H1 (cell line): ENCODE data around the gene LIMA1. TPM values are rescaled to one million over a fixed set of nuclear protein-coding genes. Genes with fewer than 3 reads are reported as not detected.

ENCODE experiments used
- microRNA counts: library from miRNA; unstranded; fragments of <30 nt; microRNA quantifications from one replicate; lab custom pipeline; 2015
- microRNA-seq, 2 experiments: library from miRNA; unstranded; fragments of <30 nt; microRNA quantifications; one replicate each; pipeline versions ENCODE4 to v1.2.0, GENCODE V29; 2016 to 2020; ENCODE audit warnings: borderline microRNAs expressed in 2 of 2, borderline number of aligned reads in 2 of 2, borderline replicate concordance in 1 of 2
- polyA plus RNA-seq, 7 experiments: library from polyadenylated mRNA; depleted of rRNA in 3 of 7; stranded (reverse) in 5 of 7; unstranded in 2 of 7; fragments of >200 nt in 5 of 7; fragments of 200-250 nt in 2 of 7; gene quantifications; 1 replicate in 5 of 7; 2 replicates in 1 of 7; 4 replicates in 1 of 7; pipeline versions ENCODE4 v1.2.1 to v1.2.3, GENCODE V29; 2011 to 2013; ENCODE audit warnings: missing spikeins in 2 of 7, mixed read lengths in 2 of 7
- small RNA-seq: library from polyadenylated mRNA; stranded (forward); fragments of <200 nt; extraction: miRNeasy Mini kit (QIAGEN cat#:217004); gene quantifications from one replicate; pipeline ENCODE3, GENCODE V24; 2013; ENCODE audit not compliant: insufficient read depth
- total RNA-seq: library from RNA; stranded (reverse); fragmentation: NEBNext Ultra II Directional; extraction: Animal tissue kit (Norgen Biotek cat#: 25700); gene quantifications from 2 replicates; pipeline ENCODE4 v1.2.1, GENCODE V29; 2021

LIMA1 gene
- total and polyA plus RNA-seq, 2 of the 8 experiments (the other 6 are each of a cell fraction or from before 2014, with no cell fraction given) = 12.7 to 47.6 TPM

MicroRNAs encoded within 50 kb of the gene (microRNA counts, 767-probe panel; counts per million panel counts)
- microRNA hsa-miR-1293 (lab: Ali Mortazavi, UCI) = 879 counts per million, percentile 95 among the panel's probes with 10 or more counts

Small RNAs within 50 kb of the gene (microRNA-seq; reads per million reads assigned to microRNA genes)
- 0.46 to 1.2 reads per million in 2 experiments for gene MIR1293

Small RNAs within 50 kb of the gene (small RNA-seq; reads per million reads assigned to genes)
- gene MIR1293 (14.2 reads per million, percentile 88 among the genes with 10 or more reads in this experiment), gene RNU6-1093P (not detected)

Other genes starting within 250 kb of the LIMA1 start
- gene ASIC1, start 225.9 kb downstream of the LIMA1 start, total RNA-seq = 1.9 and 2.4 TPM in 2 replicates
- 3.3 and 4.4 TPM in 2 replicates for gene ASIC1, start 225.9 kb downstream of the LIMA1 start, polyA plus RNA-seq (2011; rRNA removed)
- 128 and 140 TPM in 2 replicates for gene SMARCD1, start 198.2 kb downstream of the LIMA1 start, total RNA-seq
- gene SMARCD1, start 198.2 kb downstream of the LIMA1 start, polyA plus RNA-seq (2011; rRNA removed) = 130 and 134 TPM in 2 replicates
- gene GPD1, start 179.5 kb downstream of the LIMA1 start, total RNA-seq = 0.74 and 1.2 TPM in 2 replicates
- 0.45 and 0.53 TPM in 2 replicates for gene GPD1, start 179.5 kb downstream of the LIMA1 start, polyA plus RNA-seq (2011; rRNA removed)
- gene COX14, start 171.3 kb downstream of the LIMA1 start, total RNA-seq = 38.5 and 40.1 TPM in 2 replicates
- 84.3 and 102 TPM in 2 replicates for gene COX14, start 171.3 kb downstream of the LIMA1 start, polyA plus RNA-seq (2011; rRNA removed)
- gene CERS5, start 116.2 kb downstream of the LIMA1 start, total RNA-seq = 58.5 and 69.2 TPM in 2 replicates
- gene CERS5, start 116.2 kb downstream of the LIMA1 start, polyA plus RNA-seq (2011; rRNA removed) = 75.8 and 119 TPM in 2 replicates
- gene FAM186A, start 113.1 kb upstream of the LIMA1 start, total RNA-seq = not detected in 2 replicates
- gene FAM186A, start 113.1 kb upstream of the LIMA1 start, polyA plus RNA-seq (2011; rRNA removed) = not detected in 2 replicates
- gene LARP4, start 117.4 kb upstream of the LIMA1 start, total RNA-seq = 93.9 and 95.0 TPM in 2 replicates
- 8.8 and 12.8 TPM in 2 replicates for gene LARP4, start 117.4 kb upstream of the LIMA1 start, polyA plus RNA-seq (2011; rRNA removed)
- 26.8 and 29.6 TPM in 2 replicates for gene DIP2B, start 221.5 kb upstream of the LIMA1 start, total RNA-seq
- 10.3 and 11.1 TPM in 2 replicates for gene DIP2B, start 221.5 kb upstream of the LIMA1 start, polyA plus RNA-seq (2011; rRNA removed)